HG03064 (cell line): ENCODE results near the gene FHOD3.
"Not testable (repeated sequence)": the region's sequence is repeated elsewhere in the genome, so short reads cannot be mapped to it uniquely, and the experiment has no call there.

Source experiments
- ATAC-seq: cut with Tn5 transposase; IDR thresholded peaks from one replicate; pipeline ENCODE4 v1.9.1; 2021; ENCODE audit warnings: low read depth; ENCODE audit not compliant: unreplicated experiment

FHOD3 gene

GRCh38 chr18:36533446-36534153 lies 236.1 kb downstream of the FHOD3 start:
- no peak for ATAC-seq

GRCh38 chr18:36534154-36534688 lies 236.7 kb downstream of the FHOD3 start:
- ATAC-seq = no peak

- ATAC-seq = no peak
These were observed 237.9 kb downstream of the FHOD3 start for GRCh38 chr18:36535202-36535935.

- no peak for ATAC-seq
These were observed 238.9 kb downstream of the FHOD3 start for GRCh38 chr18:36536426-36536825.

GRCh38 chr18:36537289-36537688 lies 239.8 kb downstream of the FHOD3 start:
- ATAC-seq = no peak

- ATAC-seq = no peak
These were observed 242.2 kb downstream of the FHOD3 start for GRCh38 chr18:36539674-36540231.

- ATAC-seq = no peak
These were observed 245.5 kb downstream of the FHOD3 start for GRCh38 chr18:36543030-36543429.

GRCh38 chr18:36543991-36544725 lies 246.6 kb downstream of the FHOD3 start:
- ATAC-seq = no peak

GRCh38 chr18:36545821-36546427 lies 248.4 kb downstream of the FHOD3 start:
- no peak for ATAC-seq

- no peak for ATAC-seq
These were observed 249.4 kb downstream of the FHOD3 start for GRCh38 chr18:36546876-36547275.

- no peak for ATAC-seq
These were observed 250.0 kb downstream of the FHOD3 start for GRCh38 chr18:36547544-36547943.

- not testable (repeated sequence) for ATAC-seq
These were observed 253.8 kb downstream of the FHOD3 start for GRCh38 chr18:36551274-36551673.

GRCh38 chr18:36558234-36558633 lies 260.7 kb downstream of the FHOD3 start:
- ATAC-seq = no peak

GRCh38 chr18:36559149-36559857 lies 261.8 kb downstream of the FHOD3 start:
- ATAC-seq = no peak

- no peak for ATAC-seq
These were observed 262.7 kb downstream of the FHOD3 start for GRCh38 chr18:36560187-36560586.

- ATAC-seq = no peak
These were observed 263.5 kb downstream of the FHOD3 start for GRCh38 chr18:36561046-36561445.

GRCh38 chr18:36564841-36565240 lies 267.3 kb downstream of the FHOD3 start:
- no peak for ATAC-seq

- no peak for ATAC-seq
These were observed 270.3 kb downstream of the FHOD3 start for GRCh38 chr18:36567800-36568199.

GRCh38 chr18:36568487-36568886 lies 271.0 kb downstream of the FHOD3 start:
- no peak for ATAC-seq
